PC-3 (cell line): ENCODE results near the gene CRYBG3. TPM values are rescaled to one million over a fixed set of nuclear protein-coding genes. Genes with fewer than 3 reads are reported as not detected.

ENCODE experiments used
- ATAC-seq: fragments of 200-7000 bp; cut with Tn5 transposase; 2 replicates; pipeline ENCODE4 v1.9.1; 2020; ENCODE audit warnings: mild to moderate bottlenecking, moderate library complexity
- BruUV-seq: library from RNA; stranded (reverse); fragments of 400-500 nt; replicated peaks from 2 replicates; lab custom pipeline; 2021; lab: Mats Ljungman, UMichigan
- CTCF ChIA-PET: fragments of 300-600 bp; sonication (Branson Sonifier 250); formaldehyde crosslinking; loops from one replicate; lab custom pipeline; 2022; ENCODE audit warnings: antibody characterized with exemption; lab: Charles Lee
- POLR2A ChIA-PET: fragments of 300-600 bp; sonication (Branson Sonifier 250); formaldehyde crosslinking; loops from one replicate; lab custom pipeline; 2022; ENCODE audit warnings: antibody characterized with exemption; ENCODE audit not compliant: unreplicated experiment; lab: Charles Lee
- DNase-seq: peaks from one replicate; pipeline ENCODE4 v3.0.0-alpha.2; 2015
- H2AFZ ChIP-seq: fragments of 300-600 bp; sonication (generic); 2 replicates; pipeline ENCODE4 v1.6.0; 2016; ENCODE audit warnings: antibody characterized with exemption, low read length
- H3F3A ChIP-seq: fragments of 300-600 bp; sonication (generic); one replicate; pipeline ENCODE4 v1.6.0; 2017; ENCODE audit warnings: antibody characterized with exemption, low read length, control low read depth, mild to moderate bottlenecking; ENCODE audit not compliant: unreplicated experiment
- H3K27ac ChIP-seq: fragments of 300-600 bp; sonication (generic); 2 replicates; pipeline ENCODE4 v1.5.1; 2016; ENCODE audit warnings: mild to moderate bottlenecking, low read length
- H3K27me3 ChIP-seq: fragments of 300-600 bp; sonication (generic); 2 replicates; pipeline ENCODE4 v1.6.1; 2016; ENCODE audit warnings: low read length, mixed read lengths
- H3K36me3 ChIP-seq: fragments of 300-600 bp; sonication (generic); 2 replicates; pipeline ENCODE4 v1.6.1; 2016; ENCODE audit warnings: low read depth, mixed run types, low read length, mixed read lengths
- H3K4me1 ChIP-seq: fragments of 300-600 bp; sonication (generic); 2 replicates; pipeline ENCODE4 v1.5.1; 2016; ENCODE audit warnings: low read length; ENCODE audit not compliant: insufficient read depth
- H3K4me2 ChIP-seq: fragments of 300-600 bp; sonication (generic); 2 replicates; pipeline ENCODE4 v1.6.0; 2016; ENCODE audit warnings: low read length
- H3K4me3 ChIP-seq: fragments of 300-600 bp; sonication (generic); 2 replicates; pipeline ENCODE4 v1.5.1; 2016; ENCODE audit warnings: mild to moderate bottlenecking, low read length, mixed read lengths
- H3K79me2 ChIP-seq: fragments of 300-600 bp; sonication (generic); 2 replicates; pipeline ENCODE4 v1.6.1; 2017; ENCODE audit warnings: low read length, mixed read lengths
- H3K9ac ChIP-seq: fragments of 300-600 bp; sonication (generic); 2 replicates; pipeline ENCODE4 v1.6.0; 2016; ENCODE audit warnings: mild to moderate bottlenecking, low read length
- H3K9me2 ChIP-seq: fragments of 300-600 bp; sonication (generic); replicated peaks from 2 replicates; pipeline ENCODE4 v1.6.1; 2016; ENCODE audit warnings: mixed run types, low read length, mixed read lengths
- H3K9me3 ChIP-seq: fragments of 300-600 bp; sonication (generic); 2 replicates; pipeline ENCODE4 v1.6.1; 2016; ENCODE audit warnings: low read length, mixed read lengths
- H4K20me1 ChIP-seq: fragments of 300-600 bp; sonication (generic); 2 replicates; pipeline ENCODE4 v1.6.1; 2016; ENCODE audit warnings: low read length, mixed read lengths
- CTCF ChIP-seq: fragments of 300-600 bp; sonication (generic); conservative IDR thresholded peaks from 2 replicates; pipeline ENCODE4 v1.5.1; 2017; ENCODE audit warnings: antibody characterized with exemption, low read depth, mild to moderate bottlenecking, low read length
- EZH2 ChIP-seq: fragments of 300-600 bp; sonication (generic); IDR thresholded peaks from one replicate; pipeline ENCODE4 v1.6.1; 2017; ENCODE audit warnings: antibody characterized with exemption, mild to moderate bottlenecking, low read length; ENCODE audit not compliant: unreplicated experiment
- EZH2phosphoT487 ChIP-seq: fragments of 300-600 bp; sonication (generic); IDR thresholded peaks from 2 replicates; pipeline ENCODE4 v1.6.1; 2018; ENCODE audit warnings: mild to moderate bottlenecking, antibody characterized with exemption, low read length, borderline replicate concordance
- intact Hi-C: fragments of 100-400 bp; cut with micrococcal nuclease; formaldehyde crosslinking; loops from 2 replicates; pipeline ENCODE4 v1.9.0; 2023
- total RNA-seq: library from RNA; depleted of rRNA; stranded (reverse); fragments of >200 nt; gene quantifications from 2 replicates; pipeline ENCODE4 v1.2.3, GENCODE V29; 2014

CRYBG3 gene
- total RNA-seq, 1 experiment from 2014 or later: 11.4 TPM

GRCh38 chr3:97815149-97815917 is 6.5 kb upstream of the CRYBG3 start:
- H3K4me3 ChIP-seq: no peak overlapping the region
- DNase-seq: peak; percentile 82
- no peaks in the 10 kb centered on the region for H3K27me3 ChIP-seq
- no TSS peak for BruUV-seq
- H3K36me3 ChIP-seq: no peaks in the 10 kb centered on the region
- peak overlapping the region; percentile 11; the same call in 1 of the 2 replicates for H3K4me2 ChIP-seq
- peaks cover 24% of the 10 kb centered on the region for H3K4me1 ChIP-seq
- ATAC-seq: peak; percentile 85
- H3F3A ChIP-seq: no peaks in the 10 kb centered on the region
- intact Hi-C loops: no loop called here
- CTCF ChIA-PET: interaction anchor here (0.7 kb wide), 1 partner anchor 166 kb away, joined by 3 read pairs; no protein-coding TSS in a partner anchor
- TF ChIP-seq EZH2phosphoT487 (no peak), CTCF (no peak), EZH2 (no peak)
- H3K9me3 ChIP-seq: no peaks in the 10 kb centered on the region
- POLR2A ChIA-PET: no interaction called here
- no peak overlapping the region for H2AFZ ChIP-seq
- H3K27ac ChIP-seq: no peak overlapping the region
- H3K79me2 ChIP-seq: no peaks in the 10 kb centered on the region
- no peaks in the 10 kb centered on the region for H4K20me1 ChIP-seq
- no peaks in the 10 kb centered on the region for H3K9me2 ChIP-seq
- H3K9ac ChIP-seq: no peak overlapping the region

GRCh38 chr3:97816811-97817210 is 5.0 kb upstream of the CRYBG3 start:
- Histone ChIP-seq H4K20me1 (no peaks in the 10 kb centered on the region), H3F3A (no peaks in the 10 kb centered on the region), H3K4me1 (peaks cover 15% of the 10 kb centered on the region), H3K27ac (no peak overlapping the region), H3K27me3 (no peaks in the 10 kb centered on the region), H3K4me2 (no peak overlapping the region), H3K36me3 (no peaks in the 10 kb centered on the region), H3K79me2 (no peaks in the 10 kb centered on the region), H3K9ac (no peak overlapping the region), H3K4me3 (no peak overlapping the region), H3K9me3 (no peaks in the 10 kb centered on the region), H3K9me2 (no peaks in the 10 kb centered on the region), H2AFZ (no peak overlapping the region)
- CTCF ChIA-PET: no interaction called here
- TF ChIP-seq EZH2 (no peak), EZH2phosphoT487 (no peak), CTCF (no peak)
- no peak for DNase-seq
- intact Hi-C loops: no loop called here
- BruUV-seq: no TSS peak
- no peak for ATAC-seq
- POLR2A ChIA-PET: no interaction called here

- DNase-seq (no peak), ATAC-seq (no peak)
- intact Hi-C loops: no loop called here
- CTCF ChIA-PET: no interaction called here
- H4K20me1 ChIP-seq: no peaks in the 10 kb centered on the region
- H3K4me3 ChIP-seq: no peak overlapping the region
- H3K27me3 ChIP-seq: no peaks in the 10 kb centered on the region
- H3K4me2 ChIP-seq: no peak overlapping the region
- POLR2A ChIA-PET: no interaction called here
- H3K9me2 ChIP-seq: no peaks in the 10 kb centered on the region
- no peak overlapping the region for H3K9ac ChIP-seq
- H2AFZ ChIP-seq: no peak overlapping the region
- peaks cover 15% of the 10 kb centered on the region for H3K4me1 ChIP-seq
- BruUV-seq: no TSS peak
- no peak for TF ChIP-seq EZH2
- no peak for TF ChIP-seq CTCF
- no peak for TF ChIP-seq EZH2phosphoT487
- no peaks in the 10 kb centered on the region for H3F3A ChIP-seq
- no peaks in the 10 kb centered on the region for H3K36me3 ChIP-seq
- no peaks in the 10 kb centered on the region for H3K9me3 ChIP-seq
- H3K79me2 ChIP-seq: peaks cover 5% of the 10 kb centered on the region
- H3K27ac ChIP-seq: no peak overlapping the region
These were observed 3.8 kb upstream of the CRYBG3 start for GRCh38 chr3:97817965-97818364.
